HL-60 (cell line): ENCODE results near the gene EGLN3.

Source experiments
- DNase-seq, 2 experiments: peaks; one replicate each; pipeline ENCODE4 v3.0.0-alpha.2; 2010 to 2020; ENCODE audit warnings: low read depth in 1 of 2, low spot score in 1 of 2
- H3K27ac ChIP-seq: fragments of 250-450 bp; sonication (Bioruptor Pico); replicated peaks from 2 replicates; pipeline ENCODE4 v1.5.1; 2020; ENCODE audit warnings: mild to moderate bottlenecking, moderate library complexity
- H3K27me3 ChIP-seq: fragments of 250-450 bp; sonication (Bioruptor Pico); 2 replicates; pipeline ENCODE4 v1.5.1; 2021; ENCODE audit warnings: mild to moderate bottlenecking, moderate library complexity; ENCODE audit not compliant: insufficient read depth, poor library complexity, severe bottlenecking
- H3K4me3 ChIP-seq: replicated peaks from 2 replicates; pipeline ENCODE4 v1.5.1; 2011; ENCODE audit warnings: mild to moderate bottlenecking, control low read depth, low read length; ENCODE audit not compliant: insufficient read depth
- GABPA ChIP-seq: IDR thresholded peaks from 2 replicates; pipeline ENCODE4 v1.6.1; 2012; ENCODE audit warnings: low read depth
- POLR2AphosphoS5 ChIP-seq: IDR thresholded peaks from 2 replicates; pipeline ENCODE4 v1.6.1; 2012; ENCODE audit warnings: low read depth
- SPI1 ChIP-seq: IDR thresholded peaks from 2 replicates; pipeline ENCODE4 v1.6.1; 2012; ENCODE audit warnings: low read depth, mild to moderate bottlenecking, borderline replicate concordance
- TF ChIP-seq, protein P1 (sequence below): IDR thresholded peaks from 2 replicates; pipeline ENCODE4 v1.6.1; 2012; ENCODE audit warnings: low read depth; ENCODE audit not compliant: insufficient replicate concordance
- TF ChIP-seq, protein P2 (sequence below): IDR thresholded peaks from one replicate; pipeline ENCODE4 v1.5.1; 2011; ENCODE audit warnings: low read length, control low read depth, inconsistent platforms; ENCODE audit not compliant: insufficient read depth

Gene EGLN3

DNA sequence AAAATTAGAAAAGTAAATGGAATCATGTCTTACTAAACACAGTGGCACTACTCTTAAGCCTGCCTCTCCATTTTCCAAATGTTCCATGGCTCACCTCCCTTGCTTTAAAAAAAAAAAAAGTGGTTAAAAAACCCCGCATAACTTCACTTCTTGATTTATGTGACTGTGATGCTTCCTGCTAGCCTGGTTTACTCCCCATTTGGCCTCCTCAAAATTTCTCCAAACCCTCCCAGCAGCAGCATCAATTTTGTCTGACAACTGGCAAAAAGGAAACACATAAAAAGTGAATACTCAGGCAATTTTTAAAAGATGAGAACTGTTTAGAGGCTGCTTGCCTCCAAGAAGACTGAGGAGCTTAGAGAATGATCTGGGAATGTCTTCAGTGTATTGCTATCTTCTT is 17.8 kb upstream of the EGLN3 start:
- TF ChIP-seq, protein P1, sequence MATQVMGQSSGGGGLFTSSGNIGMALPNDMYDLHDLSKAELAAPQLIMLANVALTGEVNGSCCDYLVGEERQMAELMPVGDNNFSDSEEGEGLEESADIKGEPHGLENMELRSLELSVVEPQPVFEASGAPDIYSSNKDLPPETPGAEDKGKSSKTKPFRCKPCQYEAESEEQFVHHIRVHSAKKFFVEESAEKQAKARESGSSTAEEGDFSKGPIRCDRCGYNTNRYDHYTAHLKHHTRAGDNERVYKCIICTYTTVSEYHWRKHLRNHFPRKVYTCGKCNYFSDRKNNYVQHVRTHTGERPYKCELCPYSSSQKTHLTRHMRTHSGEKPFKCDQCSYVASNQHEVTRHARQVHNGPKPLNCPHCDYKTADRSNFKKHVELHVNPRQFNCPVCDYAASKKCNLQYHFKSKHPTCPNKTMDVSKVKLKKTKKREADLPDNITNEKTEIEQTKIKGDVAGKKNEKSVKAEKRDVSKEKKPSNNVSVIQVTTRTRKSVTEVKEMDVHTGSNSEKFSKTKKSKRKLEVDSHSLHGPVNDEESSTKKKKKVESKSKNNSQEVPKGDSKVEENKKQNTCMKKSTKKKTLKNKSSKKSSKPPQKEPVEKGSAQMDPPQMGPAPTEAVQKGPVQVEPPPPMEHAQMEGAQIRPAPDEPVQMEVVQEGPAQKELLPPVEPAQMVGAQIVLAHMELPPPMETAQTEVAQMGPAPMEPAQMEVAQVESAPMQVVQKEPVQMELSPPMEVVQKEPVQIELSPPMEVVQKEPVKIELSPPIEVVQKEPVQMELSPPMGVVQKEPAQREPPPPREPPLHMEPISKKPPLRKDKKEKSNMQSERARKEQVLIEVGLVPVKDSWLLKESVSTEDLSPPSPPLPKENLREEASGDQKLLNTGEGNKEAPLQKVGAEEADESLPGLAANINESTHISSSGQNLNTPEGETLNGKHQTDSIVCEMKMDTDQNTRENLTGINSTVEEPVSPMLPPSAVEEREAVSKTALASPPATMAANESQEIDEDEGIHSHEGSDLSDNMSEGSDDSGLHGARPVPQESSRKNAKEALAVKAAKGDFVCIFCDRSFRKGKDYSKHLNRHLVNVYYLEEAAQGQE, result no peak
- TF ChIP-seq GABPA (no peak), POLR2AphosphoS5 (no peak), SPI1 (no peak)
- TF ChIP-seq, protein P2, sequence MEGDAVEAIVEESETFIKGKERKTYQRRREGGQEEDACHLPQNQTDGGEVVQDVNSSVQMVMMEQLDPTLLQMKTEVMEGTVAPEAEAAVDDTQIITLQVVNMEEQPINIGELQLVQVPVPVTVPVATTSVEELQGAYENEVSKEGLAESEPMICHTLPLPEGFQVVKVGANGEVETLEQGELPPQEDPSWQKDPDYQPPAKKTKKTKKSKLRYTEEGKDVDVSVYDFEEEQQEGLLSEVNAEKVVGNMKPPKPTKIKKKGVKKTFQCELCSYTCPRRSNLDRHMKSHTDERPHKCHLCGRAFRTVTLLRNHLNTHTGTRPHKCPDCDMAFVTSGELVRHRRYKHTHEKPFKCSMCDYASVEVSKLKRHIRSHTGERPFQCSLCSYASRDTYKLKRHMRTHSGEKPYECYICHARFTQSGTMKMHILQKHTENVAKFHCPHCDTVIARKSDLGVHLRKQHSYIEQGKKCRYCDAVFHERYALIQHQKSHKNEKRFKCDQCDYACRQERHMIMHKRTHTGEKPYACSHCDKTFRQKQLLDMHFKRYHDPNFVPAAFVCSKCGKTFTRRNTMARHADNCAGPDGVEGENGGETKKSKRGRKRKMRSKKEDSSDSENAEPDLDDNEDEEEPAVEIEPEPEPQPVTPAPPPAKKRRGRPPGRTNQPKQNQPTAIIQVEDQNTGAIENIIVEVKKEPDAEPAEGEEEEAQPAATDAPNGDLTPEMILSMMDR, result no peak
- Histone ChIP-seq H3K4me3 (no peak overlapping the region), H3K27me3 (no peaks in the 10 kb centered on the region), H3K27ac (no peak overlapping the region)
- DNase-seq, result no peak

GRCh38 chr14:33967138-33967537 is 16.3 kb upstream of the EGLN3 start:
- Histone ChIP-seq H3K27me3 (no peaks in the 10 kb centered on the region), H3K27ac (no peak overlapping the region), H3K4me3 (no peak overlapping the region)
- DNase-seq, result no peak
- TF ChIP-seq POLR2AphosphoS5 (no peak), GABPA (no peak), SPI1 (no peak)

DNA sequence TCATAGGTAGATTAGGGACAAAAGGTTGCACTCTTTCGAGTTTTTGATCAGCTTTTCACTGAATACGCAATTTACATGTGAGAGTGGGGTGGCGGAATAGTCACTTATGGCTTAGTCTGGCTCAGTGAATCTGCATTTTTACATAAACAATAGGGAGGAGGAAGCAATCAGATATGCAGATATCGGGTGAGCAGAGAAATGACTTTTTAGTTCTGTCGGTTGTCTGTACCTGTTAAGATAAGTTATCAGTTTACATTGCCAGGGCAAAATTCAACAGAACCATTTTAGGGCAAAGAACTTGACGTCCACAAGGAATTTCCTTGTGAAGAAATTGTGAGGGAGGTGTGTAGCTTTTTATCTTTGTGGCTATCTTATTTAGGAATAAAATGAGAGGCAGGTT is 15.4 kb upstream of the EGLN3 start:
- no peak overlapping the region for H3K4me3 ChIP-seq
- no peak for DNase-seq

More for the DNA sequence above, 15.4 kb upstream of the EGLN3 start:
- TF ChIP-seq, protein P1, result no peak
- TF ChIP-seq GABPA, result no peak
- no peak for TF ChIP-seq SPI1
- TF ChIP-seq, protein P2, result no peak
- TF ChIP-seq POLR2AphosphoS5, result no peak
- Histone ChIP-seq H3K27me3 (no peaks in the 10 kb centered on the region), H3K27ac (no peak overlapping the region)
